Thyroid gland (tissue), 4 donors: ENCODE data around the gene KIF18B.

Experiments used
- POLR2A ChIP-seq, 2 donors: fragments of 450-650 bp; IDR thresholded peaks; one replicate each; pipeline ENCODE4 v1.6.1; 2017; ENCODE audit warnings: antibody characterized with exemption in 2 of 2, mild to moderate bottlenecking in 2 of 2, moderate library complexity in 1 of 2
- TF ChIP-seq, protein P1 (sequence below), 6 experiments: fragments of 200-600 bp in 3 of 6; fragments of 450-650 bp in 3 of 6; sonication (generic) in 3 of 6; IDR thresholded peaks; one replicate each; pipeline ENCODE4 v1.5.1; 2016 to 2019; ENCODE audit warnings: antibody characterized with exemption in 6 of 6, mild to moderate bottlenecking in 2 of 6, inconsistent platforms in 1 of 6, moderate library complexity in 1 of 6

GRCh38 chr17:44941712-44942331 is 5.8 kb downstream of the KIF18B start:
- TF ChIP-seq, protein P1, sequence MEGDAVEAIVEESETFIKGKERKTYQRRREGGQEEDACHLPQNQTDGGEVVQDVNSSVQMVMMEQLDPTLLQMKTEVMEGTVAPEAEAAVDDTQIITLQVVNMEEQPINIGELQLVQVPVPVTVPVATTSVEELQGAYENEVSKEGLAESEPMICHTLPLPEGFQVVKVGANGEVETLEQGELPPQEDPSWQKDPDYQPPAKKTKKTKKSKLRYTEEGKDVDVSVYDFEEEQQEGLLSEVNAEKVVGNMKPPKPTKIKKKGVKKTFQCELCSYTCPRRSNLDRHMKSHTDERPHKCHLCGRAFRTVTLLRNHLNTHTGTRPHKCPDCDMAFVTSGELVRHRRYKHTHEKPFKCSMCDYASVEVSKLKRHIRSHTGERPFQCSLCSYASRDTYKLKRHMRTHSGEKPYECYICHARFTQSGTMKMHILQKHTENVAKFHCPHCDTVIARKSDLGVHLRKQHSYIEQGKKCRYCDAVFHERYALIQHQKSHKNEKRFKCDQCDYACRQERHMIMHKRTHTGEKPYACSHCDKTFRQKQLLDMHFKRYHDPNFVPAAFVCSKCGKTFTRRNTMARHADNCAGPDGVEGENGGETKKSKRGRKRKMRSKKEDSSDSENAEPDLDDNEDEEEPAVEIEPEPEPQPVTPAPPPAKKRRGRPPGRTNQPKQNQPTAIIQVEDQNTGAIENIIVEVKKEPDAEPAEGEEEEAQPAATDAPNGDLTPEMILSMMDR (IDR thresholded peaks at IDR 0.05), result no peak
- TF ChIP-seq POLR2A (IDR thresholded peaks at IDR 0.05), result no peak
